PC-3 (cell line): ENCODE data around the gene CBX5. TPM values are rescaled to one million over a fixed set of nuclear protein-coding genes. Genes with fewer than 3 reads are reported as not detected.

ENCODE experiments used
- ATAC-seq: fragments of 200-7000 bp; cut with Tn5 transposase; 2 replicates; pipeline ENCODE4 v1.9.1; 2020; ENCODE audit warnings: mild to moderate bottlenecking, moderate library complexity
- BruUV-seq: library from RNA; stranded (reverse); fragments of 400-500 nt; replicated peaks from 2 replicates; lab custom pipeline; 2021; lab: Mats Ljungman, UMichigan
- CTCF ChIA-PET: fragments of 300-600 bp; sonication (Branson Sonifier 250); formaldehyde crosslinking; loops from one replicate; lab custom pipeline; 2022; ENCODE audit warnings: antibody characterized with exemption; lab: Charles Lee
- POLR2A ChIA-PET: fragments of 300-600 bp; sonication (Branson Sonifier 250); formaldehyde crosslinking; loops from one replicate; lab custom pipeline; 2022; ENCODE audit warnings: antibody characterized with exemption; ENCODE audit not compliant: unreplicated experiment; lab: Charles Lee
- DNase-seq: peaks from one replicate; pipeline ENCODE4 v3.0.0-alpha.2; 2015
- H2AFZ ChIP-seq: fragments of 300-600 bp; sonication (generic); 2 replicates; pipeline ENCODE4 v1.6.0; 2016; ENCODE audit warnings: antibody characterized with exemption, low read length
- H3F3A ChIP-seq: fragments of 300-600 bp; sonication (generic); one replicate; pipeline ENCODE4 v1.6.0; 2017; ENCODE audit warnings: antibody characterized with exemption, low read length, control low read depth, mild to moderate bottlenecking; ENCODE audit not compliant: unreplicated experiment
- H3K27ac ChIP-seq: fragments of 300-600 bp; sonication (generic); 2 replicates; pipeline ENCODE4 v1.5.1; 2016; ENCODE audit warnings: mild to moderate bottlenecking, low read length
- H3K27me3 ChIP-seq: fragments of 300-600 bp; sonication (generic); 2 replicates; pipeline ENCODE4 v1.6.1; 2016; ENCODE audit warnings: low read length, mixed read lengths
- H3K36me3 ChIP-seq: fragments of 300-600 bp; sonication (generic); 2 replicates; pipeline ENCODE4 v1.6.1; 2016; ENCODE audit warnings: low read depth, mixed run types, low read length, mixed read lengths
- H3K4me1 ChIP-seq: fragments of 300-600 bp; sonication (generic); 2 replicates; pipeline ENCODE4 v1.5.1; 2016; ENCODE audit warnings: low read length; ENCODE audit not compliant: insufficient read depth
- H3K4me2 ChIP-seq: fragments of 300-600 bp; sonication (generic); 2 replicates; pipeline ENCODE4 v1.6.0; 2016; ENCODE audit warnings: low read length
- H3K4me3 ChIP-seq: fragments of 300-600 bp; sonication (generic); 2 replicates; pipeline ENCODE4 v1.5.1; 2016; ENCODE audit warnings: mild to moderate bottlenecking, low read length, mixed read lengths
- H3K79me2 ChIP-seq: fragments of 300-600 bp; sonication (generic); 2 replicates; pipeline ENCODE4 v1.6.1; 2017; ENCODE audit warnings: low read length, mixed read lengths
- H3K9ac ChIP-seq: fragments of 300-600 bp; sonication (generic); 2 replicates; pipeline ENCODE4 v1.6.0; 2016; ENCODE audit warnings: mild to moderate bottlenecking, low read length
- H3K9me2 ChIP-seq: fragments of 300-600 bp; sonication (generic); replicated peaks from 2 replicates; pipeline ENCODE4 v1.6.1; 2016; ENCODE audit warnings: mixed run types, low read length, mixed read lengths
- H3K9me3 ChIP-seq: fragments of 300-600 bp; sonication (generic); 2 replicates; pipeline ENCODE4 v1.6.1; 2016; ENCODE audit warnings: low read length, mixed read lengths
- H4K20me1 ChIP-seq: fragments of 300-600 bp; sonication (generic); 2 replicates; pipeline ENCODE4 v1.6.1; 2016; ENCODE audit warnings: low read length, mixed read lengths
- CTCF ChIP-seq: fragments of 300-600 bp; sonication (generic); conservative IDR thresholded peaks from 2 replicates; pipeline ENCODE4 v1.5.1; 2017; ENCODE audit warnings: antibody characterized with exemption, low read depth, mild to moderate bottlenecking, low read length
- EZH2 ChIP-seq: fragments of 300-600 bp; sonication (generic); IDR thresholded peaks from one replicate; pipeline ENCODE4 v1.6.1; 2017; ENCODE audit warnings: antibody characterized with exemption, mild to moderate bottlenecking, low read length; ENCODE audit not compliant: unreplicated experiment
- EZH2phosphoT487 ChIP-seq: fragments of 300-600 bp; sonication (generic); IDR thresholded peaks from 2 replicates; pipeline ENCODE4 v1.6.1; 2018; ENCODE audit warnings: mild to moderate bottlenecking, antibody characterized with exemption, low read length, borderline replicate concordance
- intact Hi-C: fragments of 100-400 bp; cut with micrococcal nuclease; formaldehyde crosslinking; loops from 2 replicates; pipeline ENCODE4 v1.9.0; 2023
- total RNA-seq: library from RNA; depleted of rRNA; stranded (reverse); fragments of >200 nt; gene quantifications from 2 replicates; pipeline ENCODE4 v1.2.3, GENCODE V29; 2014

Gene CBX5
- total RNA-seq, 1 experiment from 2014 or later = 14.9 TPM

DNA sequence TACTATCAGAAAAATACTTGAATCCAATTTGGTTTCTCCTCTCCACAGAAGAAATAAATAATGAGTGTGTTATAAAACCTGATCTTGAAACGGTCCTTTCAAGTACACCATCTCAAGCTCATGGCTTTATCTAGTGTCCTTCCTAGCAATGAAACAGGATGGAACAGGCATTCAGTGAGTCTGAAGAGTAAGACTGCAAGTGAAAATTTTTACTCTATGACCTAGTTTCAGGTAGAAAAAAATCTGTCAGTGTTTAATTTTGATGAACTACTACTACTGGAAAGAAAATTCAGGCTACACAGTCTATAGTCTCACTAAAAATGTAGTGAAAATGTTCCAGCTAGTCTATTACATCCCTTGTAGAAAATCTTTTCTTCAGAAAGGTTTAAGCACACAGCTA, 7.7 kb downstream of the CBX5 start:
- Histone ChIP-seq H3K4me3 (no peak overlapping the region), H3K79me2 (peaks cover 39% of the 10 kb centered on the region), H4K20me1 (no peaks in the 10 kb centered on the region), H3K4me1 (0 out of 2 replicates have a peak, but pooled peaks cover 4% of the 10 kb centered on the region), H2AFZ (no peak overlapping the region), H3K36me3 (peaks cover 13% of the 10 kb centered on the region; the same call in 1 of the 2 replicates), H3K9ac (no peak overlapping the region), H3K4me2 (no peak overlapping the region), H3K9me3 (no peaks in the 10 kb centered on the region), H3K9me2 (no peaks in the 10 kb centered on the region), H3K27ac (no peak overlapping the region), H3K27me3 (no peaks in the 10 kb centered on the region), H3F3A (no peaks in the 10 kb centered on the region)
- no peak for ATAC-seq
- CTCF ChIA-PET = interaction anchor here (0.7 kb wide), 1 partner anchor 20 kb away, joined by 3 read pairs; no protein-coding TSS in a partner anchor
- intact Hi-C loops = no loop called here
- no peak for DNase-seq
- no peak for TF ChIP-seq EZH2phosphoT487
- POLR2A ChIA-PET = no interaction called here
- BruUV-seq = no TSS peak

DNA sequence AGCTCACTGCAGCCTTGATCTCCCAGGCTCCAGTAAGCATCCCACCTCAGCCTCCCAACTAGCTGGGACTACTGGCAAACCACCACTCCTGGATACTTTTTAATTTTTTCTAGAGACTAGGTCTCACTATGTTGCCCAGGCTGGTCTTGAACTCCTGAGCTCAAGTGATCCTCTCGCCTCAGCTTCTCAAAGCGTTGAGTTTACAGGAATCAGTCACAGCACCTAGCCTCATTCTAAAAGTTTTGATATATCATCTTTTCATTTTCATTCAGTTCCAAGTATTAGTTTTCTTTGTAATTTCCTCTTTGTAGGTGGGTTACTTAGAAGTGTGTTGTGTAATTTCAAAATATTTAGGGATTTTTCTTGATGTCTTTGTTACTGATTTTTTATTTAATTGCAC, 9.6 kb downstream of the CBX5 start:
- H2AFZ ChIP-seq = no peak overlapping the region
- no peaks in the 10 kb centered on the region for H3K4me1 ChIP-seq
- no TSS peak for BruUV-seq
- peaks cover 20% of the 10 kb centered on the region for H3K79me2 ChIP-seq
- peaks cover 11% of the 10 kb centered on the region; the same call in 1 of the 2 replicates for H3K36me3 ChIP-seq
- ChIA-PET CTCF (no interaction called here), POLR2A (no interaction called here)
- H3K4me3 ChIP-seq = no peak overlapping the region
- TF ChIP-seq EZH2 (no peak), EZH2phosphoT487 (no peak), CTCF (no peak)
- intact Hi-C loops = no loop called here
- no peaks in the 10 kb centered on the region for H3K9me2 ChIP-seq
- DNase-seq = no peak
- ATAC-seq = no peak
- no peaks in the 10 kb centered on the region for H3F3A ChIP-seq
- H3K27ac ChIP-seq = no peak overlapping the region
- no peaks in the 10 kb centered on the region for H3K9me3 ChIP-seq
- H3K27me3 ChIP-seq = no peaks in the 10 kb centered on the region
- no peak overlapping the region for H3K4me2 ChIP-seq
- no peak overlapping the region for H3K9ac ChIP-seq
- H4K20me1 ChIP-seq = no peaks in the 10 kb centered on the region

- Histone ChIP-seq H4K20me1 (no peaks in the 10 kb centered on the region), H3K9me3 (no peaks in the 10 kb centered on the region), H3F3A (no peaks in the 10 kb centered on the region), H3K9me2 (no peaks in the 10 kb centered on the region), H3K27me3 (no peaks in the 10 kb centered on the region), H2AFZ (no peak overlapping the region), H3K4me1 (no peaks in the 10 kb centered on the region), H3K4me3 (no peak overlapping the region), H3K36me3 (no peaks in the 10 kb centered on the region), H3K4me2 (no peak overlapping the region), H3K27ac (no peak overlapping the region), H3K79me2 (no peaks in the 10 kb centered on the region), H3K9ac (no peak overlapping the region)
- TF ChIP-seq CTCF (no peak), EZH2phosphoT487 (no peak), EZH2 (no peak)
- no TSS peak for BruUV-seq
- ATAC-seq (no peak), DNase-seq (no peak)
- intact Hi-C loops = no loop called here
- ChIA-PET POLR2A (no interaction called here), CTCF (no interaction called here)
Measured at GRCh38 chr12:54266852-54267251, 13.1 kb downstream of the CBX5 start.
